T-helper 2 cell (primary cell): ENCODE measurements around the gene DNAJC30.
"Not testable (repeated sequence)": the region's sequence is repeated elsewhere in the genome, so short reads cannot be mapped to it uniquely, and the experiment has no call there.

Experiments
- DNase-seq, 5 experiments: peaks; one replicate each; pipeline versions ENCODE4 v3.0.0 to v3.0.0-alpha.2; 2012 to 2022

Gene DNAJC30

GRCh38 chr7:73680501-73680900 is 2.8 kb downstream of the DNAJC30 start:
- DNase-seq: no peak

DNA sequence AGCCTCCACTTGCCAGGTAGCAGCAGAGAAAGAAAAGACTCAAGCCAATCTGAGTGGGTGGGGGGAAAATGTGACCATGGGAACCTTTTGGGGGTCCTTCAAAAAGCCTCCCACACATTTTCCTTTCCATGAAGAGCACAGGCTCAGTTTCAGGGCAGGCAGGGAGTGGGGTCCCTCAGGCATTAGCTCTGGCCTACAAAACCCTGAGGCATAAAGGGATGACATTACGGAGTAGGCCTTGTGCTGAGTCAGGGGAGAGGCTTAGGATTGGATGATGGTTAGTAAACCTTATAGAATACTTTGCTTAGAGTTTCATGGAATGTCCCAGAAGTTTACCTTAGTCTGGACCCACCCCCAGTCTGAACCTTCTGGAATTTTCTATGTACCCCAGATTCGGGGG is 3.5 kb downstream of the DNAJC30 start:
- DNase-seq: no peak

DNA sequence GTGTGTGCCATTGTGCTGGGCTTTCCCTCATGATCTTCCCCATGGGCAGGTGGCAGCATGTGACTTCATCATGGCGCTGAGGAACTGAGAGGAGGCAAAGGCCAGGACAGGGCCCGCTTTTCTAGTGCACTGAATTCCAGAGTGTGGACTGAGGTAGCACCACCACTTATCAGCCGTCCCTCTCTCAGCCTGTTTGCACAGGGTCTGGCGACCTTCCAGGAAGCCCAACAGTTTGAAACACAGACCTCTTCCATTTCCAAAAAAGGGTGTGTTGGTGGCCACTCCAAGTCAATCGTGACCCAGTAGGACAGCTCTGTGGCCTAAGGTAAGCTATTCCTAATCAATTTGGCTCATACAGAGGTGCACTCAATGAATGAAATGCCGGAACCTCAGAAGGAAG is 4.4 kb downstream of the DNAJC30 start:
- DNase-seq: no peak

DNA sequence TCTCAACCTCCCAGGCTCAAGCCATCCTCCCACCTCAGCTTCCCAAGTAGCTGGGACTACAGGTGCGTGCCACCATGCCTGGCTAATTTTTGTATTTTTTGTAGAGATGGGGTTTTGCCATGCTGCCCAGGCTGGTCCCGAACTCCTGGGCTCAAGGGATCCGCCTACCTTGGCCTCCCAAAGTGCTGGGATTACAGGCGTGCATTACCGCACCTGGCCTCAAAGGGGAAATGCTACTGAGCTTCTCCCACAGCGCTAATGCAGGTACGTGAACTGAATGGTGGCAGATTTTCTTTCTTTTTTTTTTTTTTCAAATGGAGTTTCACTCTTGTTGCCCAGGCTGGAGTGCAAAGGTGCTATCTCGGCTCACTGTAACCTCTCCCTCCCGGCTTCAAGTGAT is 7.2 kb downstream of the DNAJC30 start:
- not testable (repeated sequence) for DNase-seq

- DNase-seq: no peak
Measured at GRCh38 chr7:73674468-73675124, 8.7 kb downstream of the DNAJC30 start.

DNA sequence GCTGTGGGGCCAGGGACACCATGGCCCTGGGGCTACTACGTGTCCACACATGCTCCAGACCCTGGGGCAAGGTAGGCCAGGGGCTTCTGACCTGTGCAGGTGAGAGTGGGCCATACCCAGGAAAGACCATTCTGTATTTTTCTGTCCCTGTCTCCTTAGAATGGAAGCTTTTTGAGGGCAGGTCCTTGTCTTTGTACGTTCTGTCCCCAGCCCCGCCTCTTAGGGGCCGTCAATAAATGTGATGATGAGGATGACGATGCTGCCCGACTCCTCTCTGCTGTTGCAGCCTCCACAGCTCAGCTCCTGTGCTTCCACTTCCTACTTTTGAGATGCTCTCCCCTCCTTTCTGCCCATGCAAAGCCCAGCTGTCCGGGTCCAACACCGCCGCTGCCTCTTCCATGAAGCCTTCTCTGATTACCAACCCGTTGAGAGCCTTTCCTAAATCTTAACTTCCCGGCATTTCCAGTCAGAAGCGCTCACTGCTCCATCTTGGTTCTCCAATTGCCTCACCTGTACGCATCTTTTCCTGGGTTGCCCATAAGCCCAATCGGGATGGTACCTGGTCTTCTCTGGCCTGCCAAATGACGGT is 11.3 kb downstream of the DNAJC30 start:
- no peak for DNase-seq

- no peak for DNase-seq
Measured at GRCh38 chr7:73671322-73671661, 12.0 kb downstream of the DNAJC30 start.

- no peak for DNase-seq
Measured at GRCh38 chr7:73669858-73670385, 13.3 kb downstream of the DNAJC30 start.

GRCh38 chr7:73669288-73669701 is 14.0 kb downstream of the DNAJC30 start:
- DNase-seq: no peak

- no peak for DNase-seq
Measured at GRCh38 chr7:73668886-73669230, 14.4 kb downstream of the DNAJC30 start.

DNA sequence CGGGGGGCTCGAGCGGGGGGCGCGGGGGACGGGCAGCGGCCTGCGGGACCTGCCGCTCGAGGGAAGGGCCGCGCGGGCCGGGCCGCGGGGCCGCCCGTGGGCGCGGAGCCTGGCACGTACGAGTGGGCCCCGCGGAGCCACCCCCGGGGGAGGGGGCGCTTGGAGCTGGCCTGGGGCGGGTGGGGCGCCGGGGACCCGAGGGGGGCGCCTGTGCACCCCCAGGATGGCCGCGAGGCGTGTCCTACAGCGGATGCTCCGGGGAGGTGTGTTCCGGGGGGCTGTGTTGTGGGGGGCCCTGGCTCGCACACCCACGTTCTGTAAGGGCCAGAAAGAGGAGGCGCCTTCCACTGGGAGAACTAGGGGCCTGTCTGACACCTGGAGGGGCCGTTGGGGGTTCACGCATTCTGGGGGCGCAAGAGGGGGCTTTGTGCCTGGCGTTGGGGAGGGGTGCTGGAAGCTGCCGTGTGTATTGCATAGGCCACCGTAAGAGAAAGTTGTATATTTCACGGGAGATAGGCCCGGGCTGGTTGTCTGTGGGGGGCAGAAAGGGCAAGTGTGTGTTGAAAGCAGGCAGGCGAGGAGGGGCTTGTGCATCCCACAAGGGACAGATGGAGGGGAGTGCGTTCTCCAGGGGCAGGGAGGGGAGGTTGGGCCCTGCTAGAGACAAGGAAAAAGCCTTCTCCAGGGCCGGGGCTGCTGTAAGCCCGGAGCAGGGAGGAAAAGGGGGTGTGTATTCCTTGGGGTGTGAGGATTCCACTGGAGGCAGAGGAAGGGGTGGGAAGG is 15.0 kb downstream of the DNAJC30 start:
- no peak for DNase-seq

GRCh38 chr7:73667344-73668102 is 15.7 kb downstream of the DNAJC30 start, which contains the start of gene VPS37D:
Gene VPS37D (plus strand): TSS chr7:73667831. CDS start chr7:73667959, 128 bp downstream.
- DNase-seq: peak; percentile 86 to 97 (median 91)

GRCh38 chr7:73663033-73663432 is 20.2 kb downstream of the DNAJC30 start:
- DNase-seq: no peak

DNA sequence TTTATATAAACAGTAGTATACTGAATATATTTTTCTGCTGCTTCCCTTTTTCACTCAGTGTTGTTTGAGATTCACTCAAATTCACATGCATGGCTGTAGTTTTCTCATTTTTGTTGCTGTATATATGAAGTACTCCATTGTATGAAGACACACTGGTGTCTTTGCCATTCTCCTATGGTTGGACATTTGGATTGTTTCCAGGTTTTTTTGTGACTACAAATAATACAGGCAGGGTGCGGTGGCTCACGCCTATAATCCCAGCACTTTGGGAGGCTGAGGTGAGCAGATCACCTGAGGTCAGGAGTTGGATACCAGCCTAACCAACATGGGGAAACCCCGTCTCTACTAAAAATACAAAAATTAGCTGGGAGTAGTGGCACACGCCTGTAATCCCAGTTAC is 22.7 kb downstream of the DNAJC30 start:
- DNase-seq: not testable (repeated sequence)

DNA sequence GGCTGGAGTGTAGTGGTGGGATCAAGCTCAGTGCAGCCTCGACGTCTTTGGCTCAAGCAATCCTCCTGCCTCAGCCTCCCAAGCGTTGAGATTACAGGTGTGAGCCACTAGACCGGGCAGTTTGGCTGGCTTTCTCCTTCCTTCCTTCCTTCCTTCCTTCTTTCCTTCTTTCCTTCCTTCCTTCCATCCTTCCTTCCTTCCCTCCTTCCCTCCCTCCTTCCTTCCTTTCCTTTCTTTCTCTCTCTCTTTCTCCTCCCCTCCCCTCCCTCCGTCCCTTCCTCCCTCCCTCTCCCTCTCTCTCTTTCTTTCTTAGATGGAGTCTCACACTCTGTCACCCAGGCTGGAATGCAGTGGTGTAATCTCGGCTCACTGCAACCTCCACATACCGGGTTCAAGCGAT is 23.3 kb downstream of the DNAJC30 start:
- DNase-seq: no peak

DNA sequence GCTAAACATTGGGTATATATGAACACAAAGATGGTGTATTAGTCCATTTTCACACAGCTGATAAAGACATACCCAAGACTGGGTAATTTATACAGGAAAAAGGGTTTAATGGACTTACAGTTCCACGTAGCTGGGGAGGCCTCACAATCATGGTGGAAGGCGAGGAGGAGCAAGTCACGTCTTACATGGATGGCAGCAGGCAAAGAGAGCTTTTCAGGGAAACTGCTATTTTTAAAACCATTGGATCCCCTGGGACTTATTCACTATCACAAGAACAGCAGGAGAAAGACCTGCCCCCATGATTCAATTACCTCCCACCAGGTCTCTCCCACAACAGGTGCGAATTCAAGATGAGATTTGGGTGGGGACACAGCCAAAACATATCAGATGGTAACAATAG is 27.9 kb downstream of the DNAJC30 start:
- not testable (repeated sequence) for DNase-seq

GRCh38 chr7:73652541-73652949 is 30.7 kb downstream of the DNAJC30 start:
- no peak for DNase-seq

GRCh38 chr7:73650524-73650923 is 32.7 kb downstream of the DNAJC30 start:
- no peak for DNase-seq

GRCh38 chr7:73649576-73649975 is 33.7 kb downstream of the DNAJC30 start:
- no peak for DNase-seq

GRCh38 chr7:73648593-73649332 is 34.5 kb downstream of the DNAJC30 start:
- DNase-seq: no peak

- peak in 3 of 5 experiments; percentile 6 to 28 (median 21) for DNase-seq
Measured at GRCh38 chr7:73647725-73648592, 35.3 kb downstream of the DNAJC30 start.
